GM12878 (cell line): ENCODE results near the gene APH1B. TPM values are rescaled to one million over a fixed set of nuclear protein-coding genes. Genes with fewer than 3 reads are reported as not detected.

Source experiments
- ATAC-seq: fragments of 200-7000 bp; cut with Tn5 transposase; 3 replicates; pipeline ENCODE4 v1.9.1; 2020; ENCODE audit warnings: mild to moderate bottlenecking, moderate library complexity
- BruUV-seq: library from RNA; stranded (reverse); fragments of 400-500 nt; replicated peaks from 2 replicates; lab custom pipeline; 2021; lab: Mats Ljungman, UMichigan
- CTCF ChIA-PET: fragments of 300-600 bp; sonication (Branson Sonifier 250); formaldehyde crosslinking; extraction: SDS; loops from one replicate; lab custom pipeline; 2021; ENCODE audit warnings: inconsistent platforms; lab: Yijun Ruan, JAX
- POLR2A ChIA-PET: fragments of 350-600 bp; formaldehyde crosslinking; extraction: SDS; loops from one replicate; lab custom pipeline; 2021; ENCODE audit warnings: inconsistent platforms; lab: Charles Lee
- RAD21 ChIA-PET: fragments of 300-600 bp; sonication (Branson Sonifier 250); formaldehyde crosslinking; loops from one replicate; lab custom pipeline; 2023; ENCODE audit warnings: antibody characterized with exemption; ENCODE audit not compliant: unreplicated experiment; lab: Charles Lee
- SMC1A ChIA-PET: fragments of 300-600 bp; sonication (Branson Sonifier 250); formaldehyde crosslinking; loops from one replicate; lab custom pipeline; 2023; ENCODE audit not compliant: unreplicated experiment, uncharacterized antibody; lab: Charles Lee
- DNase-seq: peaks from one replicate; pipeline ENCODE4 v3.0.0-alpha.2; 2011; ENCODE audit warnings: low read depth, low spot score
- FAIRE-seq: peaks from 3 replicates; lab custom pipeline; 2011; peaks lifted over from hg19 to GRCh38; lab: Jason Lieb, UNC
- H2AFZ ChIP-seq: 2 replicates; pipeline ENCODE4 v1.6.0; 2011; ENCODE audit warnings: low read depth, low read length, control low read depth; ENCODE audit not compliant: control insufficient read depth
- H3K27ac ChIP-seq: 2 replicates; pipeline ENCODE4 v1.5.1; 2011; ENCODE audit warnings: control low read depth; ENCODE audit not compliant: control insufficient read depth, insufficient read depth
- H3K27me3 ChIP-seq, 2 experiments: replicated peaks in 1 of 2; 2 replicates each; pipeline versions ENCODE4 v1.6.0 to v1.6.1; 2011; ENCODE audit warnings: low read length in 1 of 2; ENCODE audit not compliant: control insufficient read depth in 2 of 2, insufficient read depth in 2 of 2
- H3K36me3 ChIP-seq, 2 experiments: 2 replicates each; pipeline ENCODE4 v1.5.1; 2011; ENCODE audit warnings: low read length in 1 of 2; ENCODE audit not compliant: control insufficient read depth in 2 of 2, insufficient read depth in 2 of 2
- H3K4me1 ChIP-seq: 2 replicates; pipeline ENCODE4 v1.6.1; 2011; ENCODE audit warnings: mild to moderate bottlenecking, low read length, moderate library complexity, mixed read lengths; ENCODE audit not compliant: control insufficient read depth, insufficient read depth
- H3K4me2 ChIP-seq: 2 replicates; pipeline ENCODE4 v1.6.0; 2011; ENCODE audit warnings: control low read depth; ENCODE audit not compliant: control insufficient read depth, insufficient read depth
- H3K4me3 ChIP-seq: fragments of 200-600 bp; sonication (generic); 2 replicates; pipeline ENCODE4 v1.5.1; 2016
- H3K79me2 ChIP-seq: 2 replicates; pipeline ENCODE4 v1.6.0; 2011; ENCODE audit warnings: low read length; ENCODE audit not compliant: control insufficient read depth, insufficient read depth
- H3K9ac ChIP-seq: 2 replicates; pipeline ENCODE4 v1.8.0; 2011; ENCODE audit warnings: low read length, control low read depth, mixed read lengths; ENCODE audit not compliant: control insufficient read depth, insufficient read depth
- H3K9me3 ChIP-seq: replicated peaks from 3 replicates; pipeline ENCODE4 v1.5.1; 2011; ENCODE audit warnings: mild to moderate bottlenecking, low read length; ENCODE audit not compliant: control insufficient read depth, insufficient read depth
- H4K20me1 ChIP-seq: 2 replicates; pipeline ENCODE4 v1.6.0; 2011; ENCODE audit not compliant: control insufficient read depth, insufficient read depth
- CEBPZ ChIP-seq: fragments of 150-350 bp; IDR thresholded peaks from 2 replicates; pipeline ENCODE4 v1.6.1; 2016; ENCODE audit warnings: low read depth, low read length
- CREM ChIP-seq: IDR thresholded peaks from 2 replicates; pipeline ENCODE4 v1.6.1; 2014; ENCODE audit warnings: antibody characterized with exemption, low read depth
- E4F1 ChIP-seq: fragments of 450-650 bp; IDR thresholded peaks from 2 replicates; pipeline ENCODE4 v1.6.1; 2018; ENCODE audit warnings: borderline replicate concordance, mild to moderate bottlenecking; ENCODE audit not compliant: partially characterized antibody
- EED ChIP-seq: sonication (generic); IDR thresholded peaks from 2 replicates; pipeline ENCODE4 v1.6.1; 2016; ENCODE audit warnings: antibody characterized with exemption, low read depth
- EP300 ChIP-seq, 2 experiments: fragments of 150-350 bp in 1 of 2; IDR thresholded peaks; 2 replicates each; pipeline ENCODE4 v1.6.1; 2011 to 2012; ENCODE audit warnings: low read depth in 2 of 2, low read length in 2 of 2, borderline replicate concordance in 1 of 2, improper control_type of control experiment in 1 of 2, inconsistent platforms in 1 of 2; ENCODE audit not compliant: control insufficient read depth in 1 of 2
- ESRRA ChIP-seq: IDR thresholded peaks from 2 replicates; pipeline ENCODE4 v1.6.1; 2012; ENCODE audit warnings: mild to moderate bottlenecking, low read length, improper control_type of control experiment
- KAT2A ChIP-seq: conservative IDR thresholded peaks from 2 replicates; pipeline ENCODE4 v1.6.1; 2011; ENCODE audit warnings: low read depth, low read length; ENCODE audit not compliant: control insufficient read depth
- KLF5 ChIP-seq: fragments of 450-650 bp; IDR thresholded peaks from 2 replicates; pipeline ENCODE4 v1.6.1; 2014; ENCODE audit warnings: mild to moderate bottlenecking; ENCODE audit not compliant: partially characterized antibody
- MAX ChIP-seq: IDR thresholded peaks from 2 replicates; pipeline ENCODE4 v1.6.1; 2012; ENCODE audit warnings: low read depth, low read length, improper control_type of control experiment
- SMARCA5 ChIP-seq: fragments of 450-650 bp; IDR thresholded peaks from 2 replicates; pipeline ENCODE4 v1.6.1; 2017; ENCODE audit warnings: mild to moderate bottlenecking
- TCF3 ChIP-seq: IDR thresholded peaks from 2 replicates; pipeline ENCODE4 v1.6.1; 2012; ENCODE audit warnings: low read depth, mild to moderate bottlenecking, low read length, borderline replicate concordance; ENCODE audit not compliant: insufficient read depth
- WRNIP1 ChIP-seq: IDR thresholded peaks from 2 replicates; pipeline ENCODE4 v1.6.1; 2011; ENCODE audit warnings: low read depth, low read length, improper control_type of control experiment, borderline replicate concordance
- YBX1 ChIP-seq: fragments of 450-650 bp; IDR thresholded peaks from 2 replicates; pipeline ENCODE4 v1.6.1; 2016; ENCODE audit warnings: antibody characterized with exemption
- ZNF217 ChIP-seq: fragments of 450-650 bp; IDR thresholded peaks from 2 replicates; pipeline ENCODE4 v1.6.1; 2017; ENCODE audit warnings: antibody characterized with exemption, mild to moderate bottlenecking
- whole genome bisulfite sequencing: methylation state at CpG from one replicate; pipeline ENCODE4 v1.1.6; 2016; ENCODE audit warnings: low lambda C conversion rate; ENCODE audit not compliant: insufficient replicate concordance, insufficient coverage; ENCODE audit errors: missing lambda C conversion rate; 5-methylcytosine and 5-hydroxymethylcytosine counted together
- in situ Hi-C: fragments of 300-500 bp; cut with MboI; formaldehyde crosslinking; loops from 9 replicates; pipeline ENCODE4 v1.14.3; 2018; ENCODE audit warnings: mixed read lengths
- intact Hi-C: fragments of 100-400 bp; cut with micrococcal nuclease; formaldehyde crosslinking; loops from one replicate; pipeline ENCODE4 v1.14.2; 2022; ENCODE audit not compliant: unreplicated experiment
- polyA plus RNA-seq, 11 experiments: library from polyadenylated mRNA; depleted of rRNA in 4 of 11; unstranded in 6 of 11; stranded (reverse) in 5 of 11; fragments of >200 nt; fragmentation: Nextera tagmentation in 4 of 11; fragmentation: Illumina TruSeq in 1 of 11; extraction: Ambion mirVana in 4 of 11; extraction: Trizol in 1 of 11; gene quantifications; 1 replicate in 1 of 11; 2 replicates in 10 of 11; pipeline versions ENCODE4 v1.2.1 to v1.2.3, GENCODE V29; 2011 to 2016; ENCODE audit warnings: inconsistent platforms in 2 of 11, missing spikeins in 2 of 11, low read depth in 1 of 11
- total RNA-seq, 4 experiments: library from RNA; depleted of rRNA in 3 of 4; stranded (reverse); fragments of >200 nt in 3 of 4; fragmentation: Illumina TruSeq in 1 of 4; extraction: Trizol in 1 of 4; gene quantifications; 2 replicates each; pipeline versions ENCODE4 v1.2.1 to v1.2.3, GENCODE V29; 2013 to 2021

APH1B gene
- total and polyA plus RNA-seq, 10 of the 15 experiments (the other 5 are each of a cell fraction or from before 2014, with no cell fraction given) = 5.0 to 20.8 (median 11.1) TPM

GRCh38 chr15:63351170-63351569 is 73.8 kb downstream of the APH1B start:
- ChIA-PET SMC1A (interaction anchor here (0.9 to 2.2 kb wide), 4 partner anchors 8 to 39 kb away, joined by 3 to 8 read pairs (median 5); no protein-coding TSS in a partner anchor), POLR2A (interaction anchor here (1.1 kb wide), 1 partner anchor 17 kb away, joined by 3 read pairs; no protein-coding TSS in a partner anchor), RAD21 (interaction anchor here (0.6 kb wide), 1 partner anchor 56 kb away, joined by 3 read pairs; no protein-coding TSS in a partner anchor), CTCF (interaction anchor here (0.7 to 1.7 kb wide), 6 partner anchors 8 to 62 kb away, joined by 3 to 6 read pairs (median 3); no protein-coding TSS in a partner anchor)
- FAIRE-seq (no peak), ATAC-seq (no peak), DNase-seq (no peak)
- WGBS = 42% methylated on average over 4 of the region's 4 CpGs
- Histone ChIP-seq H3K27ac (no peak overlapping the region), H3K4me2 (no peak overlapping the region), H3K27me3 (no peaks in the 10 kb centered on the region; a peak in 2 of 4 replicates), H3K9ac (no peak overlapping the region), H4K20me1 (no peaks in the 10 kb centered on the region), H2AFZ (no peak overlapping the region), H3K4me3 (no peak overlapping the region), H3K4me1 (no peaks in the 10 kb centered on the region), H3K79me2 (no peaks in the 10 kb centered on the region), H3K36me3 (no peaks in the 10 kb centered on the region), H3K9me3 (no peaks in the 10 kb centered on the region)
- BruUV-seq = no TSS peak
- intact Hi-C loops (no loop called here), in situ Hi-C loops (no loop called here)
- TF ChIP-seq KLF5 = no peak
- TF ChIP-seq EED = no peak
- TF ChIP-seq CEBPZ = no peak
- no peak for TF ChIP-seq E4F1
- no peak for TF ChIP-seq MAX
- TF ChIP-seq ZNF217 = no peak
- TF ChIP-seq YBX1 = no peak
- TF ChIP-seq ESRRA = no peak
- no peak for TF ChIP-seq CREM
- no peak for TF ChIP-seq TCF3
- no peak for TF ChIP-seq SMARCA5
- no peak for TF ChIP-seq WRNIP1
- no peak for TF ChIP-seq EP300 (IDR thresholded peaks at IDR 0.05; ENCODE audit: borderline replicate concordance in 1 of 2, control insufficient read depth in 1 of 2, low read depth in 2 of 2, low read length in 2 of 2)
- no peak for TF ChIP-seq KAT2A
